Trophoblast cell (in vitro differentiated cells and primary cell): ENCODE measurements around the gene ATP1B2.

Experiments
- DNase-seq, 2 donors: peaks; one replicate each; pipeline ENCODE4 v3.0.0-alpha.2; 2016
- H2AFZ ChIP-seq: 2 replicates; pipeline ENCODE4 v1.6.1; 2013; ENCODE audit warnings: low read length, moderate library complexity, mild to moderate bottlenecking; ENCODE audit not compliant: insufficient read depth, poor library complexity
- H2AK5ac ChIP-seq: 2 replicates; pipeline ENCODE4 v1.6.1; 2013; ENCODE audit warnings: mild to moderate bottlenecking, low read length
- H2BK120ac ChIP-seq: 2 replicates; pipeline ENCODE4 v1.6.1; 2013; ENCODE audit warnings: low read length, mild to moderate bottlenecking, moderate library complexity; ENCODE audit not compliant: insufficient read depth, poor library complexity
- H2BK12ac ChIP-seq: 2 replicates; pipeline ENCODE4 v1.6.1; 2013; ENCODE audit warnings: mild to moderate bottlenecking, low read length, moderate library complexity
- H2BK5ac ChIP-seq: 2 replicates; pipeline ENCODE4 v1.6.1; 2013; ENCODE audit warnings: low read length, low read depth, moderate library complexity, mild to moderate bottlenecking; ENCODE audit not compliant: poor library complexity
- H3K14ac ChIP-seq: 2 replicates; pipeline ENCODE4 v1.6.1; 2013; ENCODE audit warnings: mild to moderate bottlenecking, low read length
- H3K18ac ChIP-seq: 2 replicates; pipeline ENCODE4 v1.6.1; 2013; ENCODE audit warnings: mild to moderate bottlenecking, low read length
- H3K23ac ChIP-seq: 2 replicates; pipeline ENCODE4 v1.6.1; 2013; ENCODE audit warnings: low read length
- H3K27ac ChIP-seq: 2 replicates; pipeline ENCODE4 v1.5.1; 2013; ENCODE audit warnings: low read depth, mild to moderate bottlenecking, inconsistent platforms, low read length, moderate library complexity
- H3K27me3 ChIP-seq: 2 replicates; pipeline ENCODE4 v1.6.1; 2013; ENCODE audit warnings: inconsistent platforms, mild to moderate bottlenecking, low read length, moderate library complexity; ENCODE audit not compliant: insufficient read depth
- H3K36me3 ChIP-seq, 2 experiments: 1 replicate in 1 of 2; 2 replicates in 1 of 2; pipeline ENCODE4 v1.6.1; 2013; ENCODE audit warnings: low read length in 2 of 2, mild to moderate bottlenecking in 2 of 2, moderate library complexity in 1 of 2; ENCODE audit not compliant: insufficient read depth in 2 of 2, control insufficient read depth in 1 of 2
- H3K4ac ChIP-seq: 2 replicates; pipeline ENCODE4 v1.6.1; 2013; ENCODE audit warnings: low read depth, mild to moderate bottlenecking, low read length, moderate library complexity
- H3K4me1 ChIP-seq, 2 experiments: 1 replicate in 1 of 2; 2 replicates in 1 of 2; pipeline ENCODE4 v1.6.1; 2013; ENCODE audit warnings: low read length in 2 of 2, mild to moderate bottlenecking in 2 of 2, moderate library complexity in 1 of 2; ENCODE audit not compliant: insufficient read depth in 2 of 2, control insufficient read depth in 1 of 2
- H3K4me2 ChIP-seq: 2 replicates; pipeline ENCODE4 v1.6.1; 2013; ENCODE audit warnings: inconsistent platforms, mild to moderate bottlenecking, low read length, moderate library complexity
- H3K4me3 ChIP-seq: 2 replicates; pipeline ENCODE4 v1.5.1; 2013; ENCODE audit warnings: mild to moderate bottlenecking, low read depth, low read length, inconsistent platforms
- H3K79me1 ChIP-seq: one replicate; pipeline ENCODE4 v1.6.1; 2013; ENCODE audit warnings: low read length
- H3K79me2 ChIP-seq: 2 replicates; pipeline ENCODE4 v1.6.1; 2013; ENCODE audit warnings: low read length, mild to moderate bottlenecking; ENCODE audit not compliant: control insufficient read depth, insufficient read depth, poor library complexity
- H3K9ac ChIP-seq: 2 replicates; pipeline ENCODE4 v1.6.1; 2013; ENCODE audit warnings: mild to moderate bottlenecking, low read length
- H3K9me3 ChIP-seq: 2 replicates; pipeline ENCODE4 v1.6.1; 2013; ENCODE audit warnings: low read depth, mild to moderate bottlenecking, control low read depth, inconsistent platforms, low read length; ENCODE audit not compliant: insufficient read depth
- H4K12ac ChIP-seq: 2 replicates; pipeline ENCODE4 v1.6.1; 2013; ENCODE audit warnings: low read depth, mild to moderate bottlenecking, low read length, moderate library complexity
- H4K8ac ChIP-seq: 2 replicates; pipeline ENCODE4 v1.6.1; 2013; ENCODE audit warnings: low read depth, mild to moderate bottlenecking, low read length, moderate library complexity
- H4K91ac ChIP-seq: one replicate; pipeline ENCODE4 v1.6.1; 2013; ENCODE audit warnings: low read depth, mild to moderate bottlenecking, low read length, moderate library complexity
- WGBS: extraction: QIAGEN DNeasy Blood & Tissue Kit; methylation state at CpG from one replicate; pipeline ENCODE4 v1.1.7; 2013; ENCODE audit warnings: missing lambda C conversion rate; ENCODE audit not compliant: insufficient read length, insufficient coverage; ENCODE audit errors: extremely low coverage; 5-methylcytosine and 5-hydroxymethylcytosine counted together

ATP1B2 gene

GRCh38 chr17:7705269-7706255, 54.8 kb downstream of the ATP1B2 start:
- H4K12ac ChIP-seq: no peak overlapping the region
- H3K27me3 ChIP-seq: peaks cover 4% of the 10 kb centered on the region
- WGBS: no CpG with 5 or more reads among the region's 50 CpGs
- H3K14ac ChIP-seq: peak overlapping the region; percentile 55
- H4K91ac ChIP-seq: peak overlapping the region; percentile 49
- H3K23ac ChIP-seq: no peak overlapping the region
- no peak overlapping the region for H3K27ac ChIP-seq
- no peaks in the 10 kb centered on the region for H3K79me2 ChIP-seq
- peak overlapping the region; percentile 68 for H3K4me2 ChIP-seq
- no peak overlapping the region for H2AK5ac ChIP-seq
- H3K18ac ChIP-seq: peak overlapping the region; percentile 88
- H2BK5ac ChIP-seq: no peak overlapping the region
- no peak overlapping the region for H2BK12ac ChIP-seq
- H3K4ac ChIP-seq: no peak overlapping the region
- H2BK120ac ChIP-seq: no peak overlapping the region
- H2AFZ ChIP-seq: peak overlapping the region; percentile 55
- H3K9me3 ChIP-seq: no peaks in the 10 kb centered on the region
- H3K36me3 ChIP-seq: peaks cover 14 to 18% of the 10 kb centered on the region in 2 experiments
- H3K9ac ChIP-seq: peak overlapping the region; percentile 23
- H4K8ac ChIP-seq: no peak overlapping the region
- H3K4me3 ChIP-seq: peak overlapping the region; percentile 68
- H3K79me1 ChIP-seq: no peaks in the 10 kb centered on the region
- no peak for DNase-seq
- peaks cover 28 to 31% of the 10 kb centered on the region in 2 experiments for H3K4me1 ChIP-seq

GRCh38 chr17:7706631-7707354, 56.1 kb downstream of the ATP1B2 start:
- Histone ChIP-seq H3K9ac (no peak overlapping the region), H3K79me1 (no peaks in the 10 kb centered on the region), H3K9me3 (peaks cover 1% of the 10 kb centered on the region), H3K79me2 (no peaks in the 10 kb centered on the region), H3K4ac (no peak overlapping the region), H4K8ac (no peak overlapping the region), H3K18ac (no peak overlapping the region), H3K23ac (no peak overlapping the region), H3K4me2 (no peak overlapping the region), H3K27me3 (peaks cover 4% of the 10 kb centered on the region), H2BK5ac (no peak overlapping the region), H3K14ac (no peak overlapping the region), H4K91ac (no peak overlapping the region), H3K4me1 (peaks cover 28 to 31% of the 10 kb centered on the region in 2 experiments), H2AK5ac (no peak overlapping the region), H3K4me3 (no peak overlapping the region), H2BK120ac (no peak overlapping the region), H3K27ac (no peak overlapping the region), H4K12ac (no peak overlapping the region), H2AFZ (no peak overlapping the region), H3K36me3 (peaks cover 6 to 7% of the 10 kb centered on the region in 2 experiments), H2BK12ac (no peak overlapping the region)
- no peak for DNase-seq
- no CpG with 5 or more reads among the region's 3 CpGs for WGBS
